H1 (cell line): Measurements from ENCODE around the gene SIGLEC10. TPM values are rescaled to one million over a fixed set of nuclear protein-coding genes. Genes with fewer than 3 reads are reported as not detected.

Experiments
- CTCF ChIA-PET: fragments of 300-600 bp; sonication (Branson Sonifier 250); formaldehyde crosslinking; loops from one replicate; lab custom pipeline; 2021; ENCODE audit not compliant: partially characterized antibody; lab: Charles Lee
- POLR2A ChIA-PET: fragments of 300-600 bp; sonication (Branson Sonifier 250); formaldehyde crosslinking; loops from one replicate; lab custom pipeline; 2021; ENCODE audit warnings: inconsistent platforms; ENCODE audit not compliant: partially characterized antibody; lab: Charles Lee
- DNase-seq, 2 experiments: peaks; one replicate each; pipeline versions ENCODE4 v3.0.0 to v3.0.0-alpha.2; 2010 to 2022; ENCODE audit warnings: low spot score in 2 of 2, low read depth in 1 of 2, mixed read lengths in 1 of 2
- FAIRE-seq: peaks from 2 replicates; lab custom pipeline; 2011; peaks lifted over from hg19 to GRCh38; lab: Jason Lieb, UNC
- H2AFZ ChIP-seq: 2 replicates; pipeline ENCODE4 v1.8.1; 2012; ENCODE audit warnings: low read length, inconsistent platforms
- H2AK5ac ChIP-seq: 2 replicates; pipeline ENCODE4 v1.6.1; 2013; ENCODE audit warnings: low read depth, low read length
- H2BK120ac ChIP-seq: replicated peaks from 2 replicates; pipeline ENCODE3; 2013; ENCODE audit warnings: low read depth, low read length, inconsistent platforms
- H2BK12ac ChIP-seq: 2 replicates; pipeline ENCODE4 v1.6.1; 2013; ENCODE audit warnings: low read depth, low read length
- H2BK15ac ChIP-seq: 2 replicates; pipeline ENCODE4 v1.6.1; 2013; ENCODE audit warnings: low read length
- H2BK20ac ChIP-seq: 2 replicates; pipeline ENCODE4 v1.6.1; 2013; ENCODE audit warnings: low read length
- H2BK5ac ChIP-seq: 2 replicates; pipeline ENCODE4 v1.6.1; 2013; ENCODE audit warnings: low read depth, low read length
- H3K14ac ChIP-seq: 2 replicates; pipeline ENCODE4 v1.6.1; 2013; ENCODE audit warnings: inconsistent platforms; ENCODE audit not compliant: insufficient read length
- H3K18ac ChIP-seq: 2 replicates; pipeline ENCODE4 v1.6.1; 2013; ENCODE audit warnings: low read length; ENCODE audit errors: extremely low read depth
- H3K23ac ChIP-seq: 2 replicates; pipeline ENCODE4 v1.6.1; 2013; ENCODE audit warnings: inconsistent platforms; ENCODE audit not compliant: insufficient read length
- H3K23me2 ChIP-seq: 2 replicates; pipeline ENCODE4 v1.6.1; 2013; ENCODE audit warnings: low read depth, low read length
- H3K27ac ChIP-seq: 2 replicates; pipeline ENCODE4 v1.6.1; 2011; ENCODE audit warnings: low read depth, low read length, inconsistent platforms
- H3K27me3 ChIP-seq, 4 experiments: replicated peaks in 1 of 4; 1 replicate in 1 of 4; 2 replicates in 3 of 4; pipeline versions ENCODE4 v1.6.1 to v1.8.1; 2011 to 2013; ENCODE audit warnings: low read length in 3 of 4, mild to moderate bottlenecking in 3 of 4, inconsistent platforms in 2 of 4, mixed read lengths in 2 of 4, moderate library complexity in 1 of 4; ENCODE audit not compliant: control insufficient read depth in 3 of 4, insufficient read depth in 3 of 4; ENCODE audit errors: extremely low read depth in 1 of 4
- H3K36me3 ChIP-seq, 4 experiments: 2 replicates each; pipeline versions ENCODE4 v1.6.1 to v1.8.1; 2011 to 2013; ENCODE audit warnings: mild to moderate bottlenecking in 4 of 4, low read length in 3 of 4, moderate library complexity in 2 of 4, control low read depth in 1 of 4, inconsistent platforms in 1 of 4; ENCODE audit not compliant: insufficient read depth in 4 of 4, control insufficient read depth in 2 of 4
- H3K4ac ChIP-seq: replicated peaks from 2 replicates; pipeline ENCODE3; 2013; ENCODE audit warnings: low read length, low read depth, mixed read lengths, inconsistent platforms; ENCODE audit not compliant: insufficient read length
- H3K4me1 ChIP-seq, 4 experiments: replicated peaks in 1 of 4; 1 replicate in 1 of 4; 2 replicates in 3 of 4; pipeline versions ENCODE4 v1.6.1 to v1.8.1; 2011 to 2013; ENCODE audit warnings: low read length in 3 of 4, inconsistent platforms in 2 of 4, mixed read lengths in 1 of 4; ENCODE audit not compliant: insufficient read depth in 4 of 4, control insufficient read depth in 3 of 4
- H3K4me2 ChIP-seq, 2 experiments: 2 replicates each; pipeline versions ENCODE4 v1.6.1 to v1.8.1; 2011 to 2013; ENCODE audit warnings: low read depth in 2 of 2, low read length in 2 of 2, control low read depth in 1 of 2, inconsistent platforms in 1 of 2, mild to moderate bottlenecking in 1 of 2; ENCODE audit not compliant: insufficient read depth in 1 of 2
- H3K4me3 ChIP-seq, 4 experiments: fragments of 200-600, 300-600 bp in 1 of 4; sonication (generic), shearing (Covaris generic), sonication (Bioruptor Twin) in 1 of 4; 2 replicates each; pipeline versions ENCODE4 v1.5.1 to v1.8.1; 2011 to 2016; ENCODE audit warnings: low read length in 4 of 4, low read depth in 3 of 4, control low read depth in 2 of 4, inconsistent platforms in 2 of 4, mild to moderate bottlenecking in 2 of 4, mixed read lengths in 1 of 4, moderate library complexity in 1 of 4; ENCODE audit not compliant: insufficient read depth in 2 of 4; ENCODE audit errors: extremely low read depth in 1 of 4
- H3K56ac ChIP-seq: replicated peaks from 2 replicates; pipeline ENCODE3; 2013; ENCODE audit warnings: low read depth, mild to moderate bottlenecking, mixed read lengths, low read length, inconsistent platforms; ENCODE audit not compliant: insufficient read length
- H3K79me1 ChIP-seq: 2 replicates; pipeline ENCODE4 v1.6.1; 2013; ENCODE audit warnings: low read depth, low read length, control low read depth
- H3K79me2 ChIP-seq, 2 experiments: 2 replicates each; pipeline versions ENCODE4 v1.6.1 to v1.8.1; 2012 to 2013; ENCODE audit warnings: low read length in 2 of 2, mild to moderate bottlenecking in 2 of 2, inconsistent platforms in 1 of 2; ENCODE audit not compliant: insufficient read depth in 2 of 2, control insufficient read depth in 1 of 2
- H3K9ac ChIP-seq, 4 experiments: replicated peaks in 1 of 4; 1 replicate in 1 of 4; 2 replicates in 3 of 4; pipeline versions ENCODE4 v1.6.1 to v1.8.1; 2011 to 2013; ENCODE audit warnings: low read depth in 3 of 4, low read length in 3 of 4, control low read depth in 2 of 4, mild to moderate bottlenecking in 2 of 4, moderate library complexity in 2 of 4, inconsistent platforms in 1 of 4; ENCODE audit errors: extremely low read depth in 1 of 4
- H3K9me3 ChIP-seq, 2 experiments: 2 replicates each; pipeline versions ENCODE4 v1.6.1 to v1.8.1; 2012 to 2013; ENCODE audit warnings: mild to moderate bottlenecking in 2 of 2, moderate library complexity in 2 of 2, control low read depth in 1 of 2, inconsistent platforms in 1 of 2, low read depth in 1 of 2, low read length in 1 of 2, mixed read lengths in 1 of 2; ENCODE audit not compliant: insufficient read depth in 2 of 2
- H4K20me1 ChIP-seq, 2 experiments: replicated peaks in 1 of 2; 2 replicates each; pipeline versions ENCODE3 to v1.8.1; 2011 to 2013; ENCODE audit warnings: inconsistent platforms in 2 of 2, low read length in 2 of 2, mild to moderate bottlenecking in 1 of 2; ENCODE audit not compliant: insufficient read depth in 2 of 2, control insufficient read depth in 1 of 2
- H4K5ac ChIP-seq: 2 replicates; pipeline ENCODE4 v1.6.1; 2013; ENCODE audit warnings: low read length, low read depth, mixed read lengths, inconsistent platforms; ENCODE audit not compliant: insufficient read length
- H4K8ac ChIP-seq: 2 replicates; pipeline ENCODE4 v1.8.0; 2013; ENCODE audit warnings: mild to moderate bottlenecking, moderate library complexity, low read length, inconsistent platforms; ENCODE audit not compliant: insufficient read depth; ENCODE audit errors: extremely low read depth
- H4K91ac ChIP-seq: replicated peaks from 2 replicates; pipeline ENCODE3; 2013; ENCODE audit warnings: low read length, mixed read lengths, inconsistent platforms; ENCODE audit not compliant: insufficient read length
- CBX5 ChIP-seq: fragments of 300-800, 300-1000 bp; sonication (generic); IDR thresholded peaks from 2 replicates; pipeline ENCODE4 v1.7.1; 2016; ENCODE audit warnings: antibody characterized with exemption, low read length, low read depth
- CTBP2 ChIP-seq: IDR thresholded peaks from 2 replicates; pipeline ENCODE4 v1.7.0; 2011; ENCODE audit warnings: borderline replicate concordance, mild to moderate bottlenecking, moderate library complexity, mixed read lengths, low read length; ENCODE audit not compliant: insufficient read depth, insufficient read length
- EGR1 ChIP-seq: IDR thresholded peaks from 2 replicates; pipeline ENCODE4 v1.6.1; 2011; ENCODE audit warnings: low read depth, low read length, borderline replicate concordance
- FOSL1 ChIP-seq: IDR thresholded peaks from 2 replicates; pipeline ENCODE4 v1.6.1; 2011; ENCODE audit warnings: mild to moderate bottlenecking, low read depth, low read length, moderate library complexity; ENCODE audit not compliant: insufficient read depth
- KDM5A ChIP-seq: fragments of 200-600 bp; IDR thresholded peaks from 2 replicates; pipeline ENCODE4 v1.7.1; 2012; ENCODE audit warnings: mild to moderate bottlenecking, low read length, inconsistent platforms, mixed read lengths
- RAD21 ChIP-seq, 2 experiments: IDR thresholded peaks in 1 of 2; conservative IDR thresholded peaks in 1 of 2; 2 replicates each; pipeline ENCODE4 v1.6.1; 2011; ENCODE audit warnings: low read depth in 2 of 2, low read length in 2 of 2, improper control_type of control experiment in 1 of 2, inconsistent platforms in 1 of 2, mild to moderate bottlenecking in 1 of 2, moderate library complexity in 1 of 2
- RFX5 ChIP-seq: IDR thresholded peaks from 2 replicates; pipeline ENCODE4 v1.6.1; 2011; ENCODE audit warnings: low read depth, low read length, improper control_type of control experiment, borderline replicate concordance
- SP4 ChIP-seq: IDR thresholded peaks from 2 replicates; pipeline ENCODE4 v1.6.1; 2012; ENCODE audit warnings: low read length, inconsistent platforms
- TAF1 ChIP-seq: IDR thresholded peaks from 2 replicates; pipeline ENCODE4 v1.6.1; 2011; ENCODE audit warnings: mild to moderate bottlenecking, low read depth, low read length
- TEAD4 ChIP-seq: IDR thresholded peaks from 2 replicates; pipeline ENCODE4 v1.6.1; 2012; ENCODE audit warnings: low read depth, low read length, inconsistent platforms, mixed read lengths
- WGBS, 2 experiments: shearing (Covaris generic) in 1 of 2; methylation state at CpG; one replicate each; pipeline versions ENCODE4 v1.1.6 to v1.1.7; 2013 to 2015; ENCODE audit warnings: low lambda C conversion rate in 2 of 2, mixed read lengths in 2 of 2, inconsistent platforms in 1 of 2, low coverage in 1 of 2, missing lambda C conversion rate in 1 of 2; ENCODE audit not compliant: insufficient replicate concordance in 2 of 2, insufficient coverage in 1 of 2, insufficient read length in 1 of 2; ENCODE audit errors: extremely low coverage in 1 of 2, missing lambda C conversion rate in 1 of 2; 5-methylcytosine and 5-hydroxymethylcytosine counted together
- polyA plus RNA-seq, 7 experiments: library from polyadenylated mRNA; depleted of rRNA in 3 of 7; stranded (reverse) in 5 of 7; unstranded in 2 of 7; fragments of >200 nt in 5 of 7; fragments of 200-250 nt in 2 of 7; gene quantifications; 1 replicate in 5 of 7; 2 replicates in 1 of 7; 4 replicates in 1 of 7; pipeline versions ENCODE4 v1.2.1 to v1.2.3, GENCODE V29; 2011 to 2013; ENCODE audit warnings: missing spikeins in 2 of 7, mixed read lengths in 2 of 7
- total RNA-seq: library from RNA; stranded (reverse); fragmentation: NEBNext Ultra II Directional; extraction: Animal tissue kit (Norgen Biotek cat#: 25700); gene quantifications from 2 replicates; pipeline ENCODE4 v1.2.1, GENCODE V29; 2021
- TF ChIP-seq, protein P1 (sequence below): IDR thresholded peaks from 2 replicates; pipeline ENCODE4 v1.6.1; 2012; ENCODE audit warnings: inconsistent platforms
- TF ChIP-seq, protein P2 (sequence below): IDR thresholded peaks from 2 replicates; pipeline ENCODE4 v1.6.1; 2012; ENCODE audit warnings: low read length, inconsistent platforms

SIGLEC10 gene
- total and polyA plus RNA-seq, 2 of the 8 experiments (the other 6 are each of a cell fraction or from before 2014, with no cell fraction given): 0.06 TPM; not detected in 1

DNA sequence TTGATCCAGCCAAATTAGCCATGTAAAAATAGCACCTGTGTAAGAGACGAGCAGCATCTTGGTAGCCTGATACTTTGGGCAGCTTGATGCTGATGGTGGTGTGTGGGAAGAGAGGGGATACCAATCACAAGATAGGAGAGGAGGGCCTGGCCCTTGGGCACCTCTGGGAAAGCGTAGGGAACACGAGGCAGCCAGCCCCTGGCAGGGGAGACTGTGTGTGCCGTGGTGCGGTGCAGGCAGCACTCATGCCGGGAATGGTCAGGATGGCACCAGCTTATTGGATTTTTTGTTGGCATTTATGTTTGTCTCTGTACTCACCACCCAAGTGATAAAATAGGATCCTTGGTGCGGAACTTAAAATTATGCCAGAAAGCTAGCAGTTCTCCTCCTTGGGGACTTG, 30.6 kb upstream of the SIGLEC10 start:
- H2BK15ac ChIP-seq: no peak overlapping the region
- POLR2A ChIA-PET: no interaction called here
- WGBS, 2 experiments: 83% methylated on average over 7 of the region's 7 CpGs; no CpG with 5 or more reads in 1 of the 2 experiments

More for the DNA sequence above, 30.6 kb upstream of the SIGLEC10 start:
- Histone ChIP-seq H3K9ac (no peak overlapping the region), H3K4ac (no peak overlapping the region), H3K36me3 (no peaks in the 10 kb centered on the region), H3K56ac (no peak overlapping the region), H2AFZ (no peak overlapping the region), H3K23ac (no peak overlapping the region), H3K23me2 (no peaks in the 10 kb centered on the region), H3K79me2 (no peaks in the 10 kb centered on the region), H2BK12ac (no peak overlapping the region), H4K5ac (no peak overlapping the region), H3K4me1 (no peaks in the 10 kb centered on the region), H4K91ac (no peak overlapping the region), H3K4me3 (no peak overlapping the region), H2BK20ac (no peak overlapping the region), H3K79me1 (no peaks in the 10 kb centered on the region), H2AK5ac (no peak overlapping the region), H4K8ac (no peak overlapping the region), H4K20me1 (no peaks in the 10 kb centered on the region), H3K18ac (no peak overlapping the region), H2BK120ac (no peak overlapping the region), H2BK5ac (no peak overlapping the region)
- FAIRE-seq (no peak), DNase-seq (no peak)
- TF ChIP-seq EGR1 (no peak), TEAD4 (no peak), RFX5 (no peak), CTBP2 (no peak), RAD21 (IDR thresholded peaks at IDR 0.05 in 1 of 2, conservative IDR thresholded peaks at IDR 0.05 in 1 of 2; ENCODE audit: low read depth in 2 of 2, low read length in 2 of 2) (no peak), KDM5A (no peak), CBX5 (no peak), SP4 (no peak), FOSL1 (no peak), TAF1 (no peak)
- TF ChIP-seq, protein P1, sequence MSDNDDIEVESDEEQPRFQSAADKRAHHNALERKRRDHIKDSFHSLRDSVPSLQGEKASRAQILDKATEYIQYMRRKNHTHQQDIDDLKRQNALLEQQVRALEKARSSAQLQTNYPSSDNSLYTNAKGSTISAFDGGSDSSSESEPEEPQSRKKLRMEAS: no peak
- TF ChIP-seq, protein P2, sequence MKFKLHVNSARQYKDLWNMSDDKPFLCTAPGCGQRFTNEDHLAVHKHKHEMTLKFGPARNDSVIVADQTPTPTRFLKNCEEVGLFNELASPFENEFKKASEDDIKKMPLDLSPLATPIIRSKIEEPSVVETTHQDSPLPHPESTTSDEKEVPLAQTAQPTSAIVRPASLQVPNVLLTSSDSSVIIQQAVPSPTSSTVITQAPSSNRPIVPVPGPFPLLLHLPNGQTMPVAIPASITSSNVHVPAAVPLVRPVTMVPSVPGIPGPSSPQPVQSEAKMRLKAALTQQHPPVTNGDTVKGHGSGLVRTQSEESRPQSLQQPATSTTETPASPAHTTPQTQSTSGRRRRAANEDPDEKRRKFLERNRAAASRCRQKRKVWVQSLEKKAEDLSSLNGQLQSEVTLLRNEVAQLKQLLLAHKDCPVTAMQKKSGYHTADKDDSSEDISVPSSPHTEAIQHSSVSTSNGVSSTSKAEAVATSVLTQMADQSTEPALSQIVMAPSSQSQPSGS: no peak
- TF ChIP-seq, all 59 proteins: peak for 0
- Histone ChIP-seq H3K14ac (no peak overlapping the region), H3K27ac (no peak overlapping the region), H3K27me3 (no peaks in the 10 kb centered on the region), H3K4me2 (no peak overlapping the region), H3K9me3 (peaks cover 18 to 28% of the 10 kb centered on the region in 2 experiments)
- CTCF ChIA-PET: interaction anchor here (5.2 kb wide), 1 partner anchor 10 kb away, joined by 25 read pairs; no protein-coding TSS in a partner anchor
